Measurements from ENCODE around the gene SPRR1A. TPM values are rescaled to one million over a fixed set of nuclear protein-coding genes. Genes with fewer than 3 reads are reported as not detected.
A peak's percentile ranks its signal among the peaks of the same experiment; 100 is the strongest.

Gene SPRR1A
- total RNA-seq, 2 donors from 2014 or later = not detected

DNA sequence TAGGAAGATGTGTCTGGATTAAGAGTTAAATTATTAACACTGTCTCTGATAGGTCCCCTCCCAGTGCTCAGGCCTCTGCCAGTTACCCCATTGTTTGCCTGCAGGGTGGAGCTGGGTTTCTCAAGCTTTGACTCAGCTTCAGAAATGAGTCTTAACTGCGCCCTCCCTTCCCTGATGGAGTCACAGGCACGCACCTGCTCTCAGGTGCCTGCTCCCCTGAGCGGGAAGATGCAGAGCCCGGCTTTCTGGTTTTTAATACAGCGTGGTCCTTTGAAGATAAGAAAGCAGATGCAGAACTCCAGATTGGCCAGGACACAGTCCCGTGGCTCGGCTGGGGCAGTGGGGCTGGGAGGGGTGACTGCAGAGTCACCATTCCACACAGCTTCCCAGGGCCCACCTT lies 16.7 kb upstream of the SPRR1A start:
- Mint-ChIP-seq H3K9me3 (no peaks in the 10 kb centered on the region), H3K36me3 (no peaks in the 10 kb centered on the region), H3K27ac (no peak overlapping the region)
- ATAC-seq (peak in 1 of 2 donors; percentile 83), DNase-seq (ENCODE audit: low spot score in 2 of 2) (no peak)

DNA sequence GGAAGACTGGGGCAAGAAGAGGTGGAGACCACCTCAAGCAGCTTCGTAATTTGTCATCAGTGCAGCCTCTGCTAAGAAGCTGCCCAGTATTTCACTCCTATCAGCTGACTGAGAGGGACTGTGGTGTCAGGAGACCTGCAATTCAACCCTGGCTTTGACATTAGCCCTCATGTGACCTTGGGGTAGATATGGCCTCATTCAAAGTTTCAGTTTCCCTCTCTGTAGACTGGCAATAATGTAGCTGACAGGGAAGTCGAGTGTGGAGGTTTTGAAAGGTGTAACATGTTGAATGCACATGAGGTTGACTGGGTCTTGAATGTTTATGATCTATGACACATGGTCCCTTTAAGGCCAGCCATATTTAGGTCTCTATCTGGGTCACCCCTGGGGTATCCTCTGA lies 15.6 kb upstream of the SPRR1A start:
- Mint-ChIP-seq H3K36me3 (no peaks in the 10 kb centered on the region), H3K9me3 (no peaks in the 10 kb centered on the region), H3K27ac (no peak overlapping the region)
- ATAC-seq (peak in 1 of 2 donors; percentile 47), DNase-seq (ENCODE audit: low spot score in 2 of 2) (no peak)

GRCh38 chr1:152969036-152969435 lies 14.8 kb upstream of the SPRR1A start:
- H3K27ac Mint-ChIP-seq = no peak overlapping the region
- DNase-seq (ENCODE audit: low spot score in 2 of 2) = no peak
- no peak for ATAC-seq
- H3K36me3 Mint-ChIP-seq = no peaks in the 10 kb centered on the region
- H3K9me3 Mint-ChIP-seq = no peaks in the 10 kb centered on the region

GRCh38 chr1:152970495-152970894 lies 13.4 kb upstream of the SPRR1A start, which contains the start of gene SPRR4:
Gene SPRR4, plus strand, starts transcription at chr1:152970648. Its CDS starts 1,243 bp downstream, at chr1:152971891.
- DNase-seq (ENCODE audit: low spot score in 2 of 2) (no peak), ATAC-seq (no peak)
- no peaks in the 10 kb centered on the region for H3K36me3 Mint-ChIP-seq
- H3K27ac Mint-ChIP-seq = no peak within 1 kb of the TSS
- no peaks in the 10 kb centered on the region for H3K9me3 Mint-ChIP-seq

- H3K27ac Mint-ChIP-seq = no peak overlapping the region
- no peaks in the 10 kb centered on the region for H3K36me3 Mint-ChIP-seq
- DNase-seq (ENCODE audit: low spot score in 2 of 2) (no peak), ATAC-seq (no peak)
- no peaks in the 10 kb centered on the region for H3K9me3 Mint-ChIP-seq
Measured at GRCh38 chr1:152972196-152972886, 11.5 kb upstream of the SPRR1A start.

DNA sequence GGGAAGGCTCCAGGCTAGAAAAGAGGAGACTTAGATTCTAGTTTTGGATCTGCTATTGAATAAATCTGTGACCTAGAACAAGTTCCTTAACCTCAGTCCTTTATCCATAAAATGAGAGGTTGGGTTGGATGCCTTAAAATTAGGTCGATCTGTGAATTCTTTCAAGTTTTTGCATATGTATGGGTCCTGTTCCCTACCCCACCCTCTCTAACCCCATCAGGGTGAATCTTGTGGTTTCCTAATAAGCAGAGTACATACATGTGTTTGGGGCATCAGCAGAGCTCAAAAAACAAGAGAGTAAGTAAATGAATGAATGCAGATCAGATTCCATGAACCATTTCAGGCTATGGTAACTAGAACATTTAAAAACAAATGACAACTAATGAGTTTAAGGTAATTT lies 7.2 kb upstream of the SPRR1A start:
- no peaks in the 10 kb centered on the region for H3K9me3 Mint-ChIP-seq
- ATAC-seq (no peak), DNase-seq (ENCODE audit: low spot score in 2 of 2) (no peak)
- H3K36me3 Mint-ChIP-seq = no peaks in the 10 kb centered on the region
- H3K27ac Mint-ChIP-seq = no peak overlapping the region

DNA sequence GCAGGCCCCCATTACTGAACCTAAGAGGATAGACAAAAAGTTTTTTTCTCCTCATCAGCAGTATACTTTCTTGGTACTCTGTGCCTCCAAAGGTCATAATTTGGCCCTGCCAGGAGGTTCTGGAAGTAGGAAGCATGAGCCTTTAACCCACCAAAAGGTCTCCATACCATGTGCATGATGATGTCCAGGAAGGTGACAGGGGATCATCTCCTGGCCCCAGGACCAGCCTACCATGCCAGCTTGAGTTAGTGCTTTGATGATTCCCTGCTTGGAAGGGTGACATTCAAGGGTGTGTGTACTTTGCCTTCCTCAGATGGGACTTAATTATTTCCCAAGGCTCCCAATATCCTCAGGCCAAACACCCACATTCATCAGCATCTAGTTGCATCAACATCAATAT lies 6.3 kb upstream of the SPRR1A start:
- DNase-seq (ENCODE audit: low spot score in 2 of 2) (no peak), ATAC-seq (no peak)
- Mint-ChIP-seq H3K27ac (no peak overlapping the region), H3K36me3 (no peaks in the 10 kb centered on the region), H3K9me3 (no peaks in the 10 kb centered on the region)

DNA sequence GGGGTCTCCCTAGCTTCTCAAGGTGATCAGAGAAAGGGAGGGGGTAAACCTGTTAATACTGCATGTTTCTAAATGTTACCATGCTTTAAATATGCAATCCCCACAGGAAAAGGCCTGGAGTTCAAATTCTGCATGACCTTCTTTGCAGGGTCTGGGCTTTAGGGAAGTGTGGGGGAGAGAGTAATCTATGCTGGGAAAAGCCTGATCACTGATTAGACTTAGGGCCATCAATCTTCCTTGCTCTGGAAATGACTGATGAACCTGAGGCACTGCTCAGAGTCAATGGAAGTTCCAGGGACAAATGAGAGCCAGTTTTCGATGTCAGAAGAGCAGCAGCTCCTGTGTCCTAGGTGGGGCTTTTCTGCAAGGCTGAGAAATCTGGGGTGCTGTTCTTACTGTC lies 3.2 kb upstream of the SPRR1A start:
- no peak for DNase-seq (ENCODE audit: low spot score in 2 of 2)
- Mint-ChIP-seq H3K9me3 (no peaks in the 10 kb centered on the region), H3K27ac (no peak overlapping the region), H3K36me3 (no peaks in the 10 kb centered on the region)
- no peak for ATAC-seq

DNA sequence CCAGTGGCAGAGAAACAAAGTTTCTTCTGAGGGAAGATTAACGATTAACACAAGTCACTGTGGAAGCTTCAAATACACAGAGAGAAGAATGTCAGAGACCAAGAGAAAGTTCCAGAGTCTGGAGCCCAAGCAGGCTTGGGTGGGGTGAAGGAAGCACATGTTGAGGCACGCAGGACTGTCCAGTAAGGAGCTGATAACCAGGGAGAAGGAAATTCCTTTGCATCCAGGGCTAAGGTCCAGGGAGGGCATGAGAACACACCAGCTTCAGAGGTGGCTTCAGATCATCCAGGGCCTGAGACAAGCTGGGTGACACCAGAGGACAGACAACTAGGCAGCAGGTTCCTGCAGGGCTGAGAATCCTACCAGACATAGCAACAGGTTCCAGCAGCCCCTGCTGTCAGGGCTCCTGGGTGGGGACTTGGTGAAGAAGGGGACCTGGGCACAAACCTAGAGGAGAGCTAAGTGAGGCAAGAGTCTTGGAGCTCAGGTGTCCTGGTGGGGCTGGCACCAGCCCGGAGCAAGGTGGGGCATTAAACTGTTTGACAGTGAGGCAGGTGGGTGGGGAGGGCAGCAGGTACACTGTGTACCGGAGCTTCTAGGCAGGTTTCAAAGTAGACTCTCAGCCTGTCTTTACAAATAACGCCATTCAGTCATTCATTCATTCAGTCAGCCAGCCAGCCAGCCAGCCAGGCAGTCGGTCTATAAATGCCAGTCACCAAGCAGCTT lies 2.6 kb upstream of the SPRR1A start:
- no peak overlapping the region for H3K27ac Mint-ChIP-seq
- no peak for DNase-seq (ENCODE audit: low spot score in 2 of 2)
- no peaks in the 10 kb centered on the region for H3K9me3 Mint-ChIP-seq
- H3K36me3 Mint-ChIP-seq = no peaks in the 10 kb centered on the region
- ATAC-seq = no peak

DNA sequence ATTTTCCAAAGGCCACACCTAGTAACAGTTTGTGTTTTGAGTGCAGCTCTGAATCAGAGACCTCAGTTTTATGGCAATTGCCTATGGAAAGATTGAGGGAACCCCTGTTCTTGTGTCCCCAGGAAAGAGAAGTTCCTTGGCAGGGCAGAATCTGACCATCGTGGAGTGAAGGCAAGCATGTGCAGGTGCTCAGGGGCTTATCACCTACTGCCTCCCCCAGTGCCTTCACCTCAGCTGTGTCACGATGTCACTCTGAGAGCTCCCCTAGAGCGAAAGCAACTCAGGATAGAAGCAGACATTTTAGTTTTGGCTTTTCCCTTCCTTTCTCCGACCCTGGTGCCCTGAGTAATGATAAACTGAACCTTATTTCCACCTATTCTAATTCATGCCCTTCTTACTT lies 1.8 kb upstream of the SPRR1A start:
- ATAC-seq (no peak), DNase-seq (ENCODE audit: low spot score in 2 of 2) (no peak)
- H3K36me3 Mint-ChIP-seq = no peaks in the 10 kb centered on the region
- no peak overlapping the region for H3K27ac Mint-ChIP-seq
- no peaks in the 10 kb centered on the region for H3K9me3 Mint-ChIP-seq

GRCh38 chr1:152983234-152983633 lies 647 bp upstream of the SPRR1A start:
- ATAC-seq = no peak
- Mint-ChIP-seq H3K27ac (no peak overlapping the region), H3K36me3 (no peaks in the 10 kb centered on the region), H3K9me3 (no peaks in the 10 kb centered on the region)
- DNase-seq (ENCODE audit: low spot score in 2 of 2) = no peak

DNA sequence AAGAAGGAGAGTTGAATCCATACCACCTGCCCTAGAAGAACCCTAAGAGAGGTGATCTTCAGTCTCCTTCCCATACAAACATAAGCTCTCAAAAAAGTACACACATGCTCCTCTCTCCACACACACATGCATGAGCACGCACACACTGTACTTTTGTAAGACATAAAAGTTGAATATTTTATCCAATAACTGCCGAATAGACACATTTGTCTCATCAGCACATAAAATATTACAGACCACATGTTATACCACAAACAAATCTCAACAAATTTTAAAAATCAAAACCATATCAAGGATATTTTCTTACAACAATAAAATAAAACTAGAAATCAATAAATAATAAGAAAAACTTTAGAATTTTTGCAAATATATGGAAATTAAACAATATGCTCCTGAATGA lies 2.7 kb downstream of the SPRR1A start:
- no peak for ATAC-seq
- DNase-seq (ENCODE audit: low spot score in 2 of 2) = no peak
- no peaks in the 10 kb centered on the region for H3K36me3 Mint-ChIP-seq
- H3K27ac Mint-ChIP-seq = no peak overlapping the region
- H3K9me3 Mint-ChIP-seq = no peaks in the 10 kb centered on the region

GRCh38 chr1:152993186-152993585 lies 9.3 kb downstream of the SPRR1A start:
- no peak for ATAC-seq
- Mint-ChIP-seq H3K9me3 (no peaks in the 10 kb centered on the region), H3K36me3 (no peaks in the 10 kb centered on the region), H3K27ac (no peak overlapping the region)
- no peak for DNase-seq (ENCODE audit: low spot score in 2 of 2)

- ATAC-seq = no peak
Measured at GRCh38 chr1:152995842-152996241, 12.0 kb downstream of the SPRR1A start.

GRCh38 chr1:152996633-152997400 lies 12.9 kb downstream of the SPRR1A start:
- Mint-ChIP-seq H3K27ac (no peak overlapping the region), H3K9me3 (no peaks in the 10 kb centered on the region), H3K36me3 (no peaks in the 10 kb centered on the region)
- no peak for DNase-seq (ENCODE audit: low spot score in 2 of 2)
- ATAC-seq = no peak

More at GRCh38 chr1:152995842-152996241, 12.0 kb downstream of the SPRR1A start:
- H3K36me3 Mint-ChIP-seq = no peaks in the 10 kb centered on the region
- DNase-seq (ENCODE audit: low spot score in 2 of 2) = no peak
- H3K27ac Mint-ChIP-seq = no peak overlapping the region
- no peaks in the 10 kb centered on the region for H3K9me3 Mint-ChIP-seq

DNA sequence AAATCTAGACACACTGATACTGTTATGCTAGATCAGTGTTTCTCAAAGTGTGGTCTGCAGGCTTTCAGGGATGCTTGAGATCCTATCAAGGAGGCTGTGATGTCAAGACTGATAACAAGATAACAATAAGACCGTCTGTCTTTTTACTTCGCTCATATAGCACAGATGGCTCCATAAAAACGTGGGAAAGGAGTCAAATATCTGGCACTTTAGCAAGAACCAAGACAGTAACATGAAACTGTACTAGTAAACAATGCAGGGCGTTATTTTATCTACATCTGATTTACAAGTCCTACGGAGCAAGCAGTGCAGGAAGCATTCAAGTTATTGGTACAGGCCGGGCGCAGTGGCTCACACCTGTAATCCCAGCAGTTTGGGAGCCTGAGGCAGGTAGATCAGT lies 14.0 kb downstream of the SPRR1A start:
- Mint-ChIP-seq H3K9me3 (peaks cover 0 to 3% of the 10 kb centered on the region in 2 donors), H3K27ac (no peak overlapping the region)
- ATAC-seq = no peak

DNA sequence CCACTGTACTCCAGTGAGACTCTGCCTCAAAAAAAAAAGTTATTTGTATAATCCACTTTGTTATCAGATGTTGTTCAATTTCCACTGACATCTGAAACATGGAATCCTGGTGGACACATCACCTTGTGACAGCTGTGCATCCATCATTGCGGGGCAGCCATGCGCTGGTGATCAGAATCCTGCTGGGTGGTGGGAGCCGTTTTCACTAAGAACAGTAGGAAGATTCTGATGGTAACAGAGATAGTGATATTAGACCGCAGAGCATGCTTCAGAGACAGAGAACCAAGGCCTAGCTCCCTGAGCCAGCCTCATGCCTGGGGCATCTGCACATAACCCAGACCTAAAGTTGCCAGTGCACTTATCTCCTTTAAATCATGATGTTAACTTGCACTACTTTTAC lies 14.6 kb downstream of the SPRR1A start:
- no peak overlapping the region for H3K27ac Mint-ChIP-seq
- peaks cover 0 to 3% of the 10 kb centered on the region in 2 donors for H3K9me3 Mint-ChIP-seq
- H3K36me3 Mint-ChIP-seq = no peaks in the 10 kb centered on the region
- ATAC-seq (no peak), DNase-seq (ENCODE audit: low spot score in 2 of 2) (no peak)

More for the DNA sequence above, 14.0 kb downstream of the SPRR1A start:
- DNase-seq (ENCODE audit: low spot score in 2 of 2) = no peak
- no peaks in the 10 kb centered on the region for H3K36me3 Mint-ChIP-seq

All from activated naive CD4-positive, alpha-beta T cell treated with anti-CD3 and anti-CD28 coated beads, Interleukin-2, amount 50 U/mL, for 72 hours (primary cell).